Stomach (tissue), 9 donors: ENCODE data around the gene SIRT4. TPM values are rescaled to one million over a fixed set of nuclear protein-coding genes. Genes with fewer than 3 reads are reported as not detected.

Experiments used
- DNase-seq, 2 donors: peaks; one replicate each; pipeline versions ENCODE4 v3.0.0 to v3.0.0-alpha.2; 2013 to 2019
- H3K27ac ChIP-seq, 5 donors: fragments of 200-600 bp in 4 of 5; sonication (generic) in 4 of 5; one replicate each; pipeline ENCODE4 v1.5.1; 2013 to 2019; ENCODE audit warnings: mild to moderate bottlenecking in 1 of 5, moderate library complexity in 1 of 5
- H3K27me3 ChIP-seq, 3 donors: fragments of 200-600 bp; sonication (generic); one replicate each; pipeline ENCODE4 v1.5.1; 2017 to 2019; ENCODE audit warnings: mixed run types in 1 of 3
- H3K36me3 ChIP-seq, 4 donors: fragments of 200-600 bp; sonication (generic); 1 replicate in 3 of 4; 2 replicates in 1 of 4; pipeline ENCODE4 v1.5.1; 2016 to 2019
- H3K4me1 ChIP-seq, 4 donors: fragments of 200-600 bp; sonication (generic); one replicate each; pipeline ENCODE4 v1.5.1; 2016 to 2019
- H3K4me3 ChIP-seq, 4 donors: fragments of 200-600 bp; sonication (generic) in 3 of 4; one replicate each; pipeline ENCODE4 v1.5.1; 2016 to 2019; ENCODE audit warnings: mild to moderate bottlenecking in 1 of 4
- H3K9me3 ChIP-seq, 4 donors: fragments of 200-600 bp; sonication (generic); one replicate each; pipeline ENCODE4 v1.5.1; 2016 to 2019
- CTCF ChIP-seq, 7 experiments: fragments of 450-650 bp in 4 of 7; fragments of 200-600 bp in 3 of 7; sonication (generic) in 3 of 7; IDR thresholded peaks; one replicate each; pipeline ENCODE4 v1.5.1; 2016 to 2019; ENCODE audit warnings: antibody characterized with exemption in 7 of 7, control low read depth in 2 of 7, mild to moderate bottlenecking in 1 of 7
- EP300 ChIP-seq: sonication (generic); formaldehyde crosslinking; IDR thresholded peaks from one replicate; pipeline ENCODE4 v1.6.1; 2017; ENCODE audit warnings: antibody characterized with exemption
- POLR2A ChIP-seq, 4 donors: fragments of 450-650 bp; IDR thresholded peaks; one replicate each; pipeline ENCODE4 v1.6.1; 2016; ENCODE audit warnings: antibody characterized with exemption in 4 of 4, control low read depth in 2 of 4, mild to moderate bottlenecking in 1 of 4, moderate library complexity in 1 of 4
- POLR2AphosphoS5 ChIP-seq, 3 donors: sonication (generic); formaldehyde crosslinking; IDR thresholded peaks; one replicate each; pipeline ENCODE4 v1.6.1; 2016; ENCODE audit warnings: antibody characterized with exemption in 3 of 3
- WGBS, 5 donors: extraction: QIAGEN DNeasy Blood & Tissue Kit in 3 of 5; methylation state at CpG; one replicate each; pipeline versions ENCODE4 v1.1.5 to v1.1.7; 2013 to 2018; 5-methylcytosine and 5-hydroxymethylcytosine counted together
- intact Hi-C: fragments of 100-400 bp; cut with DNase I; formaldehyde crosslinking; loops from one replicate; pipeline ENCODE4 v1.15.1; 2023; ENCODE audit warnings: low total_unique reads
- polyA plus RNA-seq, 3 donors: library from polyadenylated mRNA; stranded (reverse); fragments of 200-250 nt; gene quantifications; one replicate each; pipeline ENCODE4 v1.2.3, GENCODE V29; 2013
- total RNA-seq, 5 donors: library from RNA; depleted of rRNA; stranded (reverse); fragments of >200 nt; gene quantifications; one replicate each; pipeline versions ENCODE4 v1.1.0 to v1.2.3, GENCODE V29; 2014 to 2016
- donor health status: healthy with polysubstance abuse.
- donor health status: Bipolar disorder and iron deficiency.
- donor health status: healthy.

SIRT4 gene
- total and polyA plus RNA-seq, 8 donors: 1.3 to 6.2 (median 4.0) TPM; not detected in 2

- no peaks in the 10 kb centered on the region for H3K36me3 ChIP-seq
- intact Hi-C loops: no loop called here
Observed at GRCh38 chr12:120337730-120338129, 35.6 kb downstream of the SIRT4 start.

GRCh38 chr12:120339256-120339655 lies 37.1 kb downstream of the SIRT4 start:
- TF ChIP-seq EP300: no peak
- TF ChIP-seq POLR2A (IDR thresholded peaks at IDR 0.05): no peak
- no peak for TF ChIP-seq POLR2AphosphoS5 (IDR thresholded peaks at IDR 0.05)
- no peak for TF ChIP-seq CTCF (IDR thresholded peaks at IDR 0.05)
- H3K27me3 ChIP-seq: no peaks in the 10 kb centered on the region
- peaks cover 0 to 15% (median 5%) of the 10 kb centered on the region in 4 donors for H3K9me3 ChIP-seq
- H3K4me3 ChIP-seq: no peak overlapping the region
- DNase-seq: no peak
- H3K27ac ChIP-seq: no peak overlapping the region
- peaks cover 0 to 13% (median 6%) of the 10 kb centered on the region in 4 donors for H3K36me3 ChIP-seq
- H3K4me1 ChIP-seq: peaks cover 0 to 6% (median 2%) of the 10 kb centered on the region in 4 donors
- intact Hi-C loops: no loop called here
- WGBS, 5 donors: 76 to 90% (median 80%) methylated on average over 4 of the region's 4 CpGs

More at GRCh38 chr12:120337730-120338129, 35.6 kb downstream of the SIRT4 start:
- Histone ChIP-seq H3K27me3 (no peaks in the 10 kb centered on the region), H3K4me1 (peaks cover 0 to 6% (median 2%) of the 10 kb centered on the region in 4 donors), H3K27ac (no peak overlapping the region), H3K9me3 (peaks cover 0 to 15% (median 5%) of the 10 kb centered on the region in 4 donors), H3K4me3 (no peak overlapping the region)
- 79 to 92% (median 86%) methylated on average over 2 of the region's 2 CpGs for WGBS, 5 donors
- TF ChIP-seq EP300 (no peak), POLR2AphosphoS5 (IDR thresholded peaks at IDR 0.05) (no peak), POLR2A (IDR thresholded peaks at IDR 0.05) (no peak), CTCF (IDR thresholded peaks at IDR 0.05) (no peak)
- DNase-seq: no peak

GRCh38 chr12:120342175-120343038 lies 40.3 kb downstream of the SIRT4 start:
- H3K4me3 ChIP-seq: no peak overlapping the region
- H3K9me3 ChIP-seq: peaks cover 0 to 10% (median 3%) of the 10 kb centered on the region in 4 donors
- WGBS, 5 donors: 56 to 74% (median 66%) methylated on average over 18 to 30 of the region's 30 CpGs
- TF ChIP-seq POLR2AphosphoS5 (IDR thresholded peaks at IDR 0.05): no peak
- TF ChIP-seq CTCF (IDR thresholded peaks at IDR 0.05): no peak
- TF ChIP-seq EP300: no peak
- TF ChIP-seq POLR2A (IDR thresholded peaks at IDR 0.05): no peak
- no peak for DNase-seq
- intact Hi-C loops: no loop called here
- H3K27me3 ChIP-seq: no peaks in the 10 kb centered on the region
- H3K36me3 ChIP-seq: peaks cover 0 to 40% (median 30%) of the 10 kb centered on the region in 4 donors
- H3K27ac ChIP-seq: no peak overlapping the region
- peaks cover 0 to 6% (median 0%) of the 10 kb centered on the region in 4 donors for H3K4me1 ChIP-seq

- intact Hi-C loops: no loop called here
- no peak for DNase-seq
- 72 to 83% (median 75%) methylated on average over 5 to 10 of the region's 10 CpGs for WGBS, 5 donors
Observed at GRCh38 chr12:120343039-120343537, 41.0 kb downstream of the SIRT4 start.

More at GRCh38 chr12:120343039-120343537, 41.0 kb downstream of the SIRT4 start:
- H3K36me3 ChIP-seq: peaks cover 0 to 43% (median 32%) of the 10 kb centered on the region in 4 donors
- H3K4me3 ChIP-seq: no peak overlapping the region
- H3K27me3 ChIP-seq: no peaks in the 10 kb centered on the region
- no peak overlapping the region for H3K27ac ChIP-seq
- H3K9me3 ChIP-seq: peaks cover 0 to 3% (median 0%) of the 10 kb centered on the region in 4 donors
- TF ChIP-seq POLR2A (IDR thresholded peaks at IDR 0.05): no peak
- TF ChIP-seq CTCF (IDR thresholded peaks at IDR 0.05): no peak
- no peak for TF ChIP-seq POLR2AphosphoS5 (IDR thresholded peaks at IDR 0.05)
- no peak for TF ChIP-seq EP300
- H3K4me1 ChIP-seq: peaks cover 0 to 6% (median 0%) of the 10 kb centered on the region in 4 donors
